Epithelial cell of prostate (primary cell): ENCODE results near the gene SAPCD1.

Experiments used
- DNase-seq: peaks from one replicate; pipeline ENCODE4 v3.0.0-alpha.2; 2011; ENCODE audit warnings: low read depth, low spot score
- H3K27ac ChIP-seq: fragments of 450-650 bp; 2 replicates; pipeline ENCODE4 v1.5.1; 2017; ENCODE audit warnings: mild to moderate bottlenecking

SAPCD1 gene

GRCh38 chr6:31762356-31762755 lies at the start of gene SAPCD1:
TSS of gene SAPCD1 (plus strand) at chr6:31762656. CDS start at chr6:31763055, 399 bp downstream.
- H3K27ac ChIP-seq: no peak within 1 kb of the TSS
- no peak for DNase-seq

GRCh38 chr6:31713465-31713864 lies 49.0 kb upstream of the SAPCD1 start:
- no peak overlapping the region for H3K27ac ChIP-seq
- DNase-seq: no peak

GRCh38 chr6:31713991-31714684 lies 48.3 kb upstream of the SAPCD1 start:
- no peak for DNase-seq
- H3K27ac ChIP-seq: no peak overlapping the region

GRCh38 chr6:31715022-31715958 lies 47.2 kb upstream of the SAPCD1 start, which contains the start of gene LY6G6D:
TSS of gene LY6G6D (plus strand) at chr6:31715348. CDS start at chr6:31715356, 8 bp downstream.
- H3K27ac ChIP-seq: no peak within 1 kb of the TSS
- DNase-seq: no peak

GRCh38 chr6:31717499-31718222 lies 44.8 kb upstream of the SAPCD1 start:
- H3K27ac ChIP-seq: peak overlapping the region; percentile 68
- no peak for DNase-seq

GRCh38 chr6:31718265-31718664 lies 44.2 kb upstream of the SAPCD1 start:
- DNase-seq: no peak
- peak overlapping the region; percentile 68 for H3K27ac ChIP-seq

GRCh38 chr6:31719001-31719400 lies 43.5 kb upstream of the SAPCD1 start:
- H3K27ac ChIP-seq: peak overlapping the region; percentile 68
- no peak for DNase-seq

GRCh38 chr6:31720196-31720770 lies 42.2 kb upstream of the SAPCD1 start:
- no peak for DNase-seq
- peak overlapping the region; percentile 68 for H3K27ac ChIP-seq

- peak within 1 kb of the TSS; percentile 68 for H3K27ac ChIP-seq
- DNase-seq: no peak
Observed at GRCh38 chr6:31721351-31722020, 41.0 kb upstream of the SAPCD1 start, which contains the start of gene LY6G6C. TSS of gene LY6G6C (minus strand) at chr6:31721746. CDS start at chr6:31721679, 67 bp downstream.

- DNase-seq: no peak
Observed at GRCh38 chr6:31722173-31722572, 40.3 kb upstream of the SAPCD1 start.

GRCh38 chr6:31723245-31723979 lies 39.0 kb upstream of the SAPCD1 start, which contains the start of gene MPIG6B:
TSS of gene MPIG6B (plus strand) at chr6:31723373. CDS start at chr6:31723384, 11 bp downstream.
- no peak for DNase-seq
- H3K27ac ChIP-seq: no peak within 1 kb of the TSS

More at GRCh38 chr6:31722173-31722572, 40.3 kb upstream of the SAPCD1 start:
- no peak overlapping the region for H3K27ac ChIP-seq

GRCh38 chr6:31723980-31724691 lies 38.3 kb upstream of the SAPCD1 start:
- H3K27ac ChIP-seq: no peak overlapping the region
- no peak for DNase-seq

- H3K27ac ChIP-seq: no peak overlapping the region
- DNase-seq: no peak
Observed at GRCh38 chr6:31725502-31726350, 36.7 kb upstream of the SAPCD1 start.

GRCh38 chr6:31727034-31727716 lies 35.3 kb upstream of the SAPCD1 start:
- no peak overlapping the region for H3K27ac ChIP-seq
- DNase-seq: no peak

GRCh38 chr6:31727717-31728671 lies 34.5 kb upstream of the SAPCD1 start:
- H3K27ac ChIP-seq: no peak overlapping the region
- no peak for DNase-seq
